ENCODE data around the gene FAAH2. TPM values are rescaled to one million over a fixed set of nuclear protein-coding genes. Genes with fewer than 3 reads are reported as not detected.

FAAH2 gene
- total RNA-seq, 1 experiment from 2014 or later = 7.8 TPM

DNA sequence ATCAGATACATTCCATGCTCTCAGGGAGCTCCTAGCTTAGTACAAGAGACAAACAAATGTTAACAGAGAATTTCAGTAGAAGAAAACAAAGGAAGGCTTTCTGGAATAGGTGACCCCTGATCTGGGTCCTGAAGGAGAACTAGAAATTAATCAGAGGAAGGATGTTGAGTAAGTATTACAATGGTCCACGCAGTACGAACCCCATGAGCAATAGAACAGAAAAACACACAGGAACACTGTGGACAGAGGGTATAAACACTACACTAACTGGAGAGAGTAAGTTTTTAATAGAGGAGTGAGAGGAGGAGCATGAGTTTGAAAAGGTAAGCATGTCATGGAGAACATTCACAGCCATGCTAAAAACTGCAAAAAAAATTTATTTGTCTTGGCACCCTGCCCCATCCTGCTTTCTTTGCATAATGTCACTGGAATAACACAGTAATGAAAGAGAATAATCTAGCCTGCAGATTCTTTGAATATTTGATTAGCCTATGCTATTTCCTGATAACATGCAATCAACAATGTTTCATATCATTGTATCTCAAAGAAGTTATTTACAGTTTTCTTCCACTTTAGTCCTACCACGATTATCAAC, 165.0 kb downstream of the FAAH2 start:
- H3K27me3 ChIP-seq (replicated peaks; ENCODE audit: control insufficient read depth, insufficient read depth, low read length) = no peaks in the 10 kb centered on the region
- TF ChIP-seq, protein P1, sequence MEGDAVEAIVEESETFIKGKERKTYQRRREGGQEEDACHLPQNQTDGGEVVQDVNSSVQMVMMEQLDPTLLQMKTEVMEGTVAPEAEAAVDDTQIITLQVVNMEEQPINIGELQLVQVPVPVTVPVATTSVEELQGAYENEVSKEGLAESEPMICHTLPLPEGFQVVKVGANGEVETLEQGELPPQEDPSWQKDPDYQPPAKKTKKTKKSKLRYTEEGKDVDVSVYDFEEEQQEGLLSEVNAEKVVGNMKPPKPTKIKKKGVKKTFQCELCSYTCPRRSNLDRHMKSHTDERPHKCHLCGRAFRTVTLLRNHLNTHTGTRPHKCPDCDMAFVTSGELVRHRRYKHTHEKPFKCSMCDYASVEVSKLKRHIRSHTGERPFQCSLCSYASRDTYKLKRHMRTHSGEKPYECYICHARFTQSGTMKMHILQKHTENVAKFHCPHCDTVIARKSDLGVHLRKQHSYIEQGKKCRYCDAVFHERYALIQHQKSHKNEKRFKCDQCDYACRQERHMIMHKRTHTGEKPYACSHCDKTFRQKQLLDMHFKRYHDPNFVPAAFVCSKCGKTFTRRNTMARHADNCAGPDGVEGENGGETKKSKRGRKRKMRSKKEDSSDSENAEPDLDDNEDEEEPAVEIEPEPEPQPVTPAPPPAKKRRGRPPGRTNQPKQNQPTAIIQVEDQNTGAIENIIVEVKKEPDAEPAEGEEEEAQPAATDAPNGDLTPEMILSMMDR (IDR thresholded peaks at IDR 0.05; ENCODE audit: insufficient read depth in 1 of 2, low read depth in 1 of 2, low read length in 1 of 2, severe bottlenecking in 1 of 2, unreplicated experiment in 1 of 2) = no peak
- POLR2A ChIA-PET = no interaction called here
- BruUV-seq (replicated peaks) = no TSS peak
- H3K4me1 ChIP-seq = no peaks in the 10 kb centered on the region
- Mint-ChIP-seq H3K4me1 (ENCODE audit: low read depth, unreplicated experiment) (no peaks in the 10 kb centered on the region), H3K27ac (ENCODE audit: unreplicated experiment) (no peak overlapping the region), H3K4me3 (ENCODE audit: unreplicated experiment) (no peak overlapping the region), H3K27me3 (ENCODE audit: insufficient read depth, unreplicated experiment) (no peaks in the 10 kb centered on the region), H3K9me3 (ENCODE audit: unreplicated experiment) (no peaks in the 10 kb centered on the region), H3K36me3 (ENCODE audit: insufficient read depth, unreplicated experiment) (no peaks in the 10 kb centered on the region)
- no peaks in the 10 kb centered on the region for H3K9me3 ChIP-seq
- intact Hi-C loops (cut with micrococcal nuclease; ENCODE audit: unreplicated experiment) = no loop called here
- DNase-seq = no peak
- no peak overlapping the region for H3K4me3 ChIP-seq (ENCODE audit: low read depth, low read length)
- H3K36me3 ChIP-seq (ENCODE audit: control insufficient read depth, insufficient read depth, low read length) = no peaks in the 10 kb centered on the region
- CTCF ChIA-PET = no interaction called here

DNA sequence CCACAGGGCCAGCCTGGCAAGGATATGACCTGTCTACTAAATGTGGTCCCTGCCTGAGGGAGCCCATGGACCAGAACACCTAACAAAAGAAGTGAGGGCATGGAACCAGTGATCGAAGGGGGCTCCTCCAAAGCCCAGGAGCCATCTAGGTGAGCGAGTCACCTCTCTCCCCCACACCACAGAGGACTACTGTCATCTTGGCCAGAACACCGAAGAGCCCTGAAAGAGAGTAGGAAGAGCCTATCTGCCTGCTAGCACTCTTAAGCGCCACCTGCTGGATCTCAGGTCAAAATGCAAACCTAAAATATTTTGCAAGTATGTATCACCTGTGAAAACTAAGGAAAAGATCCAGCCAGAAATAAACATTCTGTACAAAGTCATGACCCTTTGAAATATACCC, 167.4 kb downstream of the FAAH2 start:
- peak in 1 of 2 experiments; percentile 5 for DNase-seq
- no TSS peak for BruUV-seq (replicated peaks)
- H3K9me3 Mint-ChIP-seq (ENCODE audit: unreplicated experiment) = no peaks in the 10 kb centered on the region
- CTCF ChIA-PET = no interaction called here
- Histone ChIP-seq H3K27me3 (replicated peaks; ENCODE audit: control insufficient read depth, insufficient read depth, low read length) (no peaks in the 10 kb centered on the region), H3K36me3 (ENCODE audit: control insufficient read depth, insufficient read depth, low read length) (no peaks in the 10 kb centered on the region), H3K4me1 (no peaks in the 10 kb centered on the region), H3K4me3 (ENCODE audit: low read depth, low read length) (no peak overlapping the region), H3K9me3 (no peaks in the 10 kb centered on the region)
- H3K27me3 Mint-ChIP-seq (ENCODE audit: insufficient read depth, unreplicated experiment) = no peaks in the 10 kb centered on the region
- no peak overlapping the region for H3K27ac Mint-ChIP-seq (ENCODE audit: unreplicated experiment)
- POLR2A ChIA-PET = no interaction called here
- H3K4me1 Mint-ChIP-seq (ENCODE audit: low read depth, unreplicated experiment) = no peaks in the 10 kb centered on the region
- TF ChIP-seq, protein P1 (IDR thresholded peaks at IDR 0.05; ENCODE audit: insufficient read depth in 1 of 2, low read depth in 1 of 2, low read length in 1 of 2, severe bottlenecking in 1 of 2, unreplicated experiment in 1 of 2) = peak in 1 of 2 experiments; percentile 18
- no peak overlapping the region for H3K4me3 Mint-ChIP-seq (ENCODE audit: unreplicated experiment)
- intact Hi-C loops (cut with micrococcal nuclease; ENCODE audit: unreplicated experiment) = loop anchor here (1.0 kb wide), 2 partner anchors 172 to 298 kb away; no protein-coding TSS in a partner anchor
- no peaks in the 10 kb centered on the region for H3K36me3 Mint-ChIP-seq (ENCODE audit: insufficient read depth, unreplicated experiment)

DNA sequence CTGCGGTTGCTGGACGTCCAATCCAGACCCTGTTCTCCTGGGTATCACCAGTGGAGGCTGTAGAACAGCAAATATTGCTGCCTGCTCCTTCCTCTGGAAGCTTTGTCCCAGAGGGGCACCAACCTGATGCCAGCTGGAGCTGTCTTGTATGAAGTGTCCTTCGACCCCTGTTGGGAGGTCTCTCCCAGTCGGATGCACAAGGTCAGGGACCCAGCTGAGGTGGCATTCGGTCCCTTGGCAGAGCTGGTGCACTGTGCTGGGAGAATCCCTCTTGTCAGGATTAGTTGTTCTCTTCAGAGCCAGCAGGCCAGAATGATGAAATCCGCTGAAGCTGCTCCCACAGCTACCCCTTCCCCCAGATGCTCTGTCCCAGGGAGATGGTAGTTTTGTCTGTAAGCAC, 195.0 kb downstream of the FAAH2 start:
- Mint-ChIP-seq H3K27me3 (ENCODE audit: insufficient read depth, unreplicated experiment) (no peaks in the 10 kb centered on the region), H3K4me3 (ENCODE audit: unreplicated experiment) (no peak overlapping the region), H3K9me3 (ENCODE audit: unreplicated experiment) (no peaks in the 10 kb centered on the region), H3K36me3 (ENCODE audit: insufficient read depth, unreplicated experiment) (no peaks in the 10 kb centered on the region), H3K27ac (ENCODE audit: unreplicated experiment) (no peak overlapping the region), H3K4me1 (ENCODE audit: low read depth, unreplicated experiment) (no peaks in the 10 kb centered on the region)
- no peaks in the 10 kb centered on the region for H3K36me3 ChIP-seq (ENCODE audit: control insufficient read depth, insufficient read depth, low read length)
- TF ChIP-seq, protein P1 (IDR thresholded peaks at IDR 0.05; ENCODE audit: insufficient read depth in 1 of 2, low read depth in 1 of 2, low read length in 1 of 2, severe bottlenecking in 1 of 2, unreplicated experiment in 1 of 2) = no peak
- intact Hi-C loops (cut with micrococcal nuclease; ENCODE audit: unreplicated experiment) = no loop called here
- no peaks in the 10 kb centered on the region for H3K4me1 ChIP-seq
- H3K27me3 ChIP-seq (replicated peaks; ENCODE audit: control insufficient read depth, insufficient read depth, low read length) = no peaks in the 10 kb centered on the region
- ChIA-PET CTCF (no interaction called here), POLR2A (no interaction called here)
- no peak for DNase-seq
- H3K9me3 ChIP-seq = no peaks in the 10 kb centered on the region
- H3K4me3 ChIP-seq (ENCODE audit: low read depth, low read length) = no peak overlapping the region
- BruUV-seq (replicated peaks) = no TSS peak

All from Caco-2 (cell line).